Astrocyte of the spinal cord (primary cell): ENCODE data around the gene C13orf46.

Source experiments
- DNase-seq: peaks from one replicate; pipeline ENCODE4 v3.0.0; 2011; ENCODE audit warnings: low read depth, low spot score
- H3K4me3 ChIP-seq: 2 replicates; pipeline ENCODE4 v1.5.1; 2011; ENCODE audit warnings: low read depth, mild to moderate bottlenecking, low read length, moderate library complexity
- in situ Hi-C: cut with HindIII; loops from 2 replicates; pipeline ENCODE4 v1.10.0; 2017; ENCODE audit warnings: low sequenced_read_pairs
- TF ChIP-seq, protein P1 (sequence below): IDR thresholded peaks from 2 replicates; pipeline ENCODE4 v1.5.1; 2012; ENCODE audit warnings: low read depth, mild to moderate bottlenecking, low read length, inconsistent platforms

C13orf46 gene

DNA sequence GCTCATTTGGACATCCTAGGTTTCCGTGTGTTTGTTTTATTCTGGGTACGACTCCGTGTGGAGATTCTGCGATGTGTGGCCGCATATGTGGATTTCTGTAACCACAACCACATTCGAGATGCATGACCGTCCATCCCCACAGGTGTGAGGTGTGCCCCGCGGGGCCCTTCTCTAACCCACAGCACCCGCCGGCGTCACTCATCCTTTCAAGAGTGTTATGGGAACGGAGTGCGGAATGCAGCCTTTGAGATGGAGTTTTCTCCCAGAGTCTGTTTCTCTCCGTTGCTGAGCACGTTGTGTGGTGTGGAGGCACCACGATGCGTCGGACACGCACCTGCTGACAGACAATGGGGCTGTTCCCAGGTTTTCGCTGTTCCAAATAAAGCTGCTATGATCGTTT, 40.0 kb downstream of the C13orf46 start:
- in situ Hi-C loops, result no loop called here
- H3K4me3 ChIP-seq, result no peak overlapping the region
- TF ChIP-seq, protein P1, sequence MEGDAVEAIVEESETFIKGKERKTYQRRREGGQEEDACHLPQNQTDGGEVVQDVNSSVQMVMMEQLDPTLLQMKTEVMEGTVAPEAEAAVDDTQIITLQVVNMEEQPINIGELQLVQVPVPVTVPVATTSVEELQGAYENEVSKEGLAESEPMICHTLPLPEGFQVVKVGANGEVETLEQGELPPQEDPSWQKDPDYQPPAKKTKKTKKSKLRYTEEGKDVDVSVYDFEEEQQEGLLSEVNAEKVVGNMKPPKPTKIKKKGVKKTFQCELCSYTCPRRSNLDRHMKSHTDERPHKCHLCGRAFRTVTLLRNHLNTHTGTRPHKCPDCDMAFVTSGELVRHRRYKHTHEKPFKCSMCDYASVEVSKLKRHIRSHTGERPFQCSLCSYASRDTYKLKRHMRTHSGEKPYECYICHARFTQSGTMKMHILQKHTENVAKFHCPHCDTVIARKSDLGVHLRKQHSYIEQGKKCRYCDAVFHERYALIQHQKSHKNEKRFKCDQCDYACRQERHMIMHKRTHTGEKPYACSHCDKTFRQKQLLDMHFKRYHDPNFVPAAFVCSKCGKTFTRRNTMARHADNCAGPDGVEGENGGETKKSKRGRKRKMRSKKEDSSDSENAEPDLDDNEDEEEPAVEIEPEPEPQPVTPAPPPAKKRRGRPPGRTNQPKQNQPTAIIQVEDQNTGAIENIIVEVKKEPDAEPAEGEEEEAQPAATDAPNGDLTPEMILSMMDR, result no peak
- no peak for DNase-seq

DNA sequence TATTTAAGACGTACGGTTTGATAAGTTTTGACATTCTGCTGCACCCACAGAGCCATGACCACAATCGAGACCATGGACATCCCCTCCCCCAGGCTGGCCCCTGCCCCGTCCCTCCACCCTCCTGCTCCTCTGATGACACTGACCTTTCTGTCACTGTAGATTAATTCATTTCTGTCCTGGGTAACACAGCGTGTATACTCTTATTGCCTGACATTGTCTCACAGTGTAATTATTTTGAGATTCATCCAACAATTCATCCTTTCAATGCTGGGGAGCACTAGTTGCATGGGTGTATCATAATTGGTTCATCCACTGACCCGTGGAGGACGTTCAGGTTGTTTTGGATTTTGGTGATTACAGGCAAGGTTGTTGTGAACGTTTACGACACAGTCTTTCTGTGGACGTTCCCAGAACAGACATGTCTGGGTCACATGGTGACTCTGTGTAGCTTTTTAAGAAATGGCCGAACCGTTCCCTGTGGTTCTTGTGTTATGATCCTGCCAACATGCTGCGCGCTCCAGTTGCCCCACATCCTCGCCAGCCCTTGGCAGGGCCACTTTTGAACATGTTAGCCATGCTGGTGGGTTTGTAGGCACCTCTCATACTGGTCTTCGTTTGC, 41.9 kb downstream of the C13orf46 start:
- H3K4me3 ChIP-seq, result no peak overlapping the region
- in situ Hi-C loops, result no loop called here
- DNase-seq, result no peak
- TF ChIP-seq, protein P1, result no peak

DNA sequence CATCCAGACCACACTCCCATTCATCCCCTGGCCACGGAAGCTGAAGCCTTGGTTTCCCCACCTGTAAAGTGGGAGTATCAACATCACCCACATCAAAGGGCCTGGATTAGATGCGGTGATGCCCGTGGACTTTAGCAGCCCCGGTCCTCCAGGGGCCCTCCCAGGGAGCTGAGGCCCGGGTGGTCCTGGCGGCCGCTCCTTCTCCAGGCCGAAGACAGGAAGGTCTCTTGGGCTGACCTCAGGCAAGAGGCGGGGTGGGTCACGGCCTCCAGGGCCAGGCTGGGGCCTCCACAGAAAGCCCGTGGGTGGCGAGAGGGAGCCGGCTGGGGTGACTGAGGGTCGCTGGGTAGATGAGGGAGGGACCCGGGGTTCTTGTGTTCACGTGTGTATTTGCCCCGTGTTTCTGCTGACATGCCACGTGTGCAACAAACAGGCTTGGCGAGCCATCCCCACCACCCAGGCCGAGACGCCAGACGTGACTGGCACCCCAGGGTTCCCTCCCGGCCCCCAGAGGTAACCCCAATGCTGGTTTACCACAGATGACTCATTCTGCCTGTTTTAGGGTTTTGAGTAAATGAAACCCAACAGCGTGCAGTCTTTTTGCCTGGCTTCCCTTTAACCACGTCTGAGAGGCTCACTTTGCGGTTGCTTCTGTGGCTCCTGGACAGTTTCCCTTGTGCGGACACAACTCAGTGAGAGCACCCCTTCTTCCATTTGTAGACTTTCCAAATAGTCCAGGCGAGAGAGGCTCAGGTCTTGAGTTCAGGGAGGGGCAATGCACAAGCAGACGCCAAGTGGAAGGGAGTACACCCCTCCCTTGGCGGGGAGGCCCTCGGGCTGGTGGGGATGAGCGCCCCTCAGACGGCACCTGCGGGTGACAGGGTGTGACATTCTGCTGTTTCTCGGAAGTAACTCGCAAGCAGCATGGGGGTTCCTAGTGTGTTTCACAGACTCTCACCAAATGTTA, 42.9 kb downstream of the C13orf46 start:
- H3K4me3 ChIP-seq, result no peak overlapping the region
- in situ Hi-C loops, result no loop called here
- TF ChIP-seq, protein P1, result no peak
- DNase-seq, result no peak

DNA sequence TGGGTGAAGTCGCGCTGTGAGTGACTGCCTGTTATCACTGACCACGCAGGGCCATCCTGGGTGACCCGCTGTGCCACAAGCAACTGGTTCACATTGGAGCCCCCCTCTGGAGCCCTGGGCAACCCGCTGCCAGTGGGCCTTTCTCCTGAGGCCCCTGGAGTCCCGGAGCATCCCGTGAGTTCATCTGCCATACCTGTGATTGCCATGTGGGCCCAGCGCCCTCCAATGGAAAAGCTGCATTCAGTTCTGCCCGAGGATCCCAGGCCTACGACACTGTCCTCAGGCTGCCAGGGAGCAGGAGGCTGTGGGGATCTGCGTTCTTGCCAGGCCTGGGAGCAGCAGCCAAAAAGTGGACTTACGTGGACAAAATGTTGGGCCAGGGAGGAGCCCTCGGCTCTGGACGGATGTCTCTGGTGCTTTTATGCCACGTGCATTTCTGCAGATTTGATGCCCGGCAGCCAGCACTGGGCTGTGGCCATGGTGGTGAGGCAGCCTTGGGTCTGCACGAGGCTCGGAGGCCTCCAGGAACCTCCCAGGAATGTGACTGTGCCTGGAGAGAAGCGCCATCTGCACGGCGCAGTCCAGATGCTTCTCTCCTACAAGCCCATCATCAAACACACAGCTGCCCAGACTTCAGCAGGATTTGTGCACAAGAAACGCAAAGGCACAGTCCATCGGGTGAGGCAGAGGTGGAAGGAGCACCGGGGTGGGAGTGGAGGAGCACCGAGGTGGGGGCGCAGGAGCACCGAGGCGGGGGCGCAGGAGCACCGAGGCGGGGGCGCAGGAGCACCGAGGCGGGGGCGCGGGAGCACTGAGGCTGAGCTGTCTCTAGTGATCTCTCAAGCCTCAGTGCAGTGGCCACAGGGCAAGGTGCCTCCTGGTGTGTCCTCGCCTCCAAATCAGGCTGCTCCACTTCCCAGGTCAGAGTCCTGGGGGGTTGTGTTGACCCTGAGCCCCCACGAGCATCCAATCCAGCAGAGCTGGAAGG, 44.0 kb downstream of the C13orf46 start:
- no peak for DNase-seq
- in situ Hi-C loops, result no loop called here
- TF ChIP-seq, protein P1, result no peak
- H3K4me3 ChIP-seq, result no peak overlapping the region

DNA sequence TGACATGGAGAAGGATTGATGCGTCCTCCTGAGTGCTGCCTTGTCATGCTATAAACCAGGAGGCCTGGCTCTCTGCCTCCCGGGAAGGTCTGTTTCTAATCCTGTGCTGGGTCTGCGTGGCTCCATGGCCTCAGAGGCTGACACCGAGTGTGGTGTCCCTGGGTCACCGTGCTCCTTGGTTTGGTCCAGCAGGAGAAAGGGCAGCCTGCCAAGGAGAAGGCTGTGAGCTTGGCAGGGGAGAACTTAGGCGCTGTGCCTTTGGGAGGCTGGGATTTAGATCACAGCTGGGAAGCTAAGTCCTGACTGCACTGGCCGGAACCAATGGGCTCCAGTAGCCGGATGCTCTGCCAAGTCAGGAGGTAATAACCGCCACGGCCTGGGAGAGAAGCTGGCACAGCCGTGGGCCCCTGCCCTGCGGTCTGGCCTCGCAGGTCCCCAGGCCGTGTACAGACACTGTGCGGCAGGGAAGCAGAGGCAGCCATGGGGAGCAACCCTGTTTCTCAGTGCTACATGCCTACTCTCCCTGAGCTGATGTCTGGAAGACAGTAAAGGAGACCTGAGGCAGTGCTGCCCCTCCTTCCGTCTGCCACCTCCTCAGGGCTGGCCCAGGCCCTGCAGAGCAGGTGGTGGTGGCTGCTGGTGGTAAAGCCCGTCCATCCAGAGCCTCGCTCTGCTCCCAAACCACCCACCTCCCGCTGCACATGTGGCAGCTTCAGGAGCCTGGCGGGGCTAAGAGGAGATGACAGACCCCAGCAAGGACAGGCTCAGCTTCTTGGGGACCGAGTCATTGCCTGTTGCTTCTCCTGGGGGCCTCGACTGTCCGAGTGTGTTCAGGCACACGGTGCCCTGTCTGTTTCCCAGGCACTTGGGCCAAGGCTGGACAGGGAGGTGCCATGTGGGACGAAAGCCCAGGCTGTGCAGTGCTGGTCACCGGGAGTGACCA, 44.9 kb downstream of the C13orf46 start:
- TF ChIP-seq, protein P1, result no peak
- in situ Hi-C loops, result no loop called here
- peak; percentile 73 for DNase-seq
- no peak overlapping the region for H3K4me3 ChIP-seq
